ENCODE data around the gene DHRSX. TPM values are rescaled to one million over a fixed set of nuclear protein-coding genes. Genes with fewer than 3 reads are reported as not detected.

Gene DHRSX
- total RNA-seq, 2 donors from 2014 or later, result 14.8 to 46.5 TPM

DNA sequence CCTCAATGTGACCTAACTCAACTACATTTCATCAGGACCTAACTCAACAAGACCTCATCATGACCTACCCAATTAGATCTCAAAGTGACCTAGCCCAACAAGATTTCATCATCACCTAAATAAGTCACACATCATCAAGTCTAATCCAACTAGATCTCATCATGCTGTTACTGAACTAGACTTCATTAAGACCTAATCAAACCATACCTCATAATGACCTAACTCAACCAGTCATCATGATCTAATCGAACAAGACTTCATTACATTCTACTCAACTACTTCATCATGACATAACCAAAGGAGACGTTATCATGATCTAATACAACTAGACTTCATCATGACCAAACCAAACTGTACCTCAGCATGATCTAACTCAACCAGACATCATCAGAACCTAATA, 82.8 kb downstream of the DHRSX start:
- ATAC-seq, result no peak
- WGBS, 2 donors, result 80 to 90% methylated on average over 2 of the region's 2 CpGs
- Histone ChIP-seq H3K27ac (no peak overlapping the region), H3K9me3 (no peaks in the 10 kb centered on the region), H3K4me3 (no peak overlapping the region), H3K27me3 (no peaks in the 10 kb centered on the region), H3K36me3 (replicated peaks in 1 of 2; ENCODE audit: insufficient read depth in 1 of 2, low read depth in 2 of 2) (no peaks in the 10 kb centered on the region), H3K4me1 (no peaks in the 10 kb centered on the region)
- TF ChIP-seq POLR2A (IDR thresholded peaks at IDR 0.05), result no peak
- TF ChIP-seq CTCF (IDR thresholded peaks at IDR 0.05), result no peak
- intact Hi-C loops (cut with DNase I), result no loop called here
- DNase-seq, result no peak

- TF ChIP-seq CTCF (IDR thresholded peaks at IDR 0.05) (no peak), POLR2A (IDR thresholded peaks at IDR 0.05) (no peak)
These were observed 83.7 kb downstream of the DHRSX start for GRCh38 chrX:2416851-2417604.

GRCh38 chrX:2414384-2414783, 86.4 kb downstream of the DHRSX start:
- Histone ChIP-seq H3K9me3 (no peaks in the 10 kb centered on the region), H3K4me3 (no peak overlapping the region), H3K36me3 (replicated peaks in 1 of 2; ENCODE audit: insufficient read depth in 1 of 2, low read depth in 2 of 2) (no peaks in the 10 kb centered on the region), H3K4me1 (peaks cover 16% of the 10 kb centered on the region), H3K27ac (no peak overlapping the region), H3K27me3 (no peaks in the 10 kb centered on the region)
- DNase-seq (no peak), ATAC-seq (no peak)
- no peak for TF ChIP-seq POLR2A (IDR thresholded peaks at IDR 0.05)
- no peak for TF ChIP-seq CTCF (IDR thresholded peaks at IDR 0.05)
- intact Hi-C loops (cut with DNase I), result no loop called here
- WGBS, 2 donors, result 91 to 96% methylated on average over 2 of the region's 2 CpGs

More at GRCh38 chrX:2416851-2417604, 83.7 kb downstream of the DHRSX start:
- Histone ChIP-seq H3K27me3 (no peaks in the 10 kb centered on the region), H3K4me1 (no peaks in the 10 kb centered on the region), H3K36me3 (replicated peaks in 1 of 2; ENCODE audit: insufficient read depth in 1 of 2, low read depth in 2 of 2) (no peaks in the 10 kb centered on the region), H3K9me3 (no peaks in the 10 kb centered on the region), H3K4me3 (no peak overlapping the region), H3K27ac (no peak overlapping the region)
- ATAC-seq, result no peak
- intact Hi-C loops (cut with DNase I), result no loop called here
- DNase-seq, result no peak
- WGBS, 2 donors, result 86 to 89% methylated on average over 1 of the region's 1 CpG

DNA sequence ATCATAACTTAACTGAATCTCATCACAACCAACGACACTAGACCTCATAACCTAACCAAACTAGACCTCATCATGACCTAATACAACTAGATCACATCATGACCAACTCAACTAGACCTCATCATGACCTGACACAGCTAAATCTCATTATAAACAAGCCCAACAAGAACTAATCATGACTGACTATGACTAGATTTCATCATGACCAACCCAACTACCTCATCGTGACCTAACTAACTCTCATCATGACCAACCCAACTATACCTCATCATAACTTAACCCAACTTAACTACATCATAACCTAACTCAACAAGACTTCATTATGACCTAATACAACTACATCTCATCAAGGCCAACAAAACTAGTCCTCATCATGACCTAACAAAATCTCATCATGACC, 86.8 kb downstream of the DHRSX start:
- no peak for DNase-seq
- Histone ChIP-seq H3K4me3 (no peak overlapping the region), H3K9me3 (no peaks in the 10 kb centered on the region), H3K4me1 (peaks cover 16% of the 10 kb centered on the region), H3K27me3 (no peaks in the 10 kb centered on the region), H3K36me3 (replicated peaks in 1 of 2; ENCODE audit: insufficient read depth in 1 of 2, low read depth in 2 of 2) (no peaks in the 10 kb centered on the region), H3K27ac (no peak overlapping the region)
- intact Hi-C loops (cut with DNase I), result no loop called here
- WGBS, 2 donors, result 96 to 98% methylated on average over 2 of the region's 2 CpGs
- TF ChIP-seq CTCF (IDR thresholded peaks at IDR 0.05), result no peak
- no peak for TF ChIP-seq POLR2A (IDR thresholded peaks at IDR 0.05)
- no peak for ATAC-seq

GRCh38 chrX:2412131-2412530, 88.6 kb downstream of the DHRSX start:
- intact Hi-C loops (cut with DNase I), result no loop called here
- no peak for DNase-seq

More at GRCh38 chrX:2412131-2412530, 88.6 kb downstream of the DHRSX start:
- Histone ChIP-seq H3K36me3 (replicated peaks in 1 of 2; ENCODE audit: insufficient read depth in 1 of 2, low read depth in 2 of 2) (peaks cover 0 to 4% of the 10 kb centered on the region in 2 donors), H3K4me1 (peaks cover 16% of the 10 kb centered on the region), H3K9me3 (peaks cover 0 to 3% (median 0%) of the 10 kb centered on the region in 3 donors), H3K27ac (no peak overlapping the region), H3K27me3 (no peaks in the 10 kb centered on the region), H3K4me3 (no peak overlapping the region)
- TF ChIP-seq CTCF (IDR thresholded peaks at IDR 0.05), result no peak
- TF ChIP-seq POLR2A (IDR thresholded peaks at IDR 0.05), result no peak
- no peak for ATAC-seq
- WGBS, 2 donors, result 93 to 96% methylated on average over 9 of the region's 9 CpGs
